ENCODE results near the gene LRRC4B. TPM values are rescaled to one million over a fixed set of nuclear protein-coding genes. Genes with fewer than 3 reads are reported as not detected.

LRRC4B gene
- total and polyA plus RNA-seq, 7 donors: 0.23 to 2.8 (median 2.4) TPM; not detected in 1

DNA sequence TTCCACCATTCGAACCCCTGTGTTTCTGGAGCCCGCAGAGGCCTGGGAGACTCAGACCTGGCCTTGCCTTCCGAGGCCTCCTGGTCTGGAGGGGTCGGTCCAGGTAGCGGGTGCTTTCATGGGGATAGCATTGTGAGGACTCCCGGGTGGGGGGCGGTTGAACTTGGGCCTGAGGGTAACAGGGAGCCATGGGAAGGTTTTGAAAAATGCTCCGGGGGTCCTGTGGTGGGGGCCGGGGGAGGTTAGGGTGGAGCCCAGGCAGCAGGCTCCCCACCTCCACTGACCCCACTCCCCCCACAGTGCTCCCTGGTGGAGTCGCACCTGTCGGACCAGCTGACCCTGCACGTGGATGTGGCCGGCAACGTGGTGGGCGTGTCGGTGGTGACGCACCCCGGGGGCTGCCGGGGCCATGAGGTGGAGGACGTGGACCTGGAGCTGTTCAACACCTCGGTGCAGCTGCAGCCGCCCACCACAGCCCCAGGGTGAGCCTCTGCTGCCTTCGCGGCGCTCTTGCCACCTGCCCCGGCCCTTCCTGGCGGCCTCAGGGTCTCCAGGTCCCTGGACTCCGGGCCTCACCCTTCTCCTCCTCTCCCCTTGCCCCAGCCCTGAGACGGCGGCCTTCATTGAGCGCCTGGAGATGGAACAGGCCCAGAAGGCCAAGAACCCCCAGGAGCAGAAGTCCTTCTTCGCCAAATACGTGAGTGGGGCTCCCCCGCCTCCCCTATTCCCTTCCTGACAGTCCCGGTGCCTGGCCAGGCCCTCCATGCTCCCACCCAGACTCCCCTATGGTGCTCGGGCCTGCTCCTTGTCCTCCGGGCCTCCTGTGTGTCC, 87.7 kb downstream of the LRRC4B start:
- peaks cover 0 to 26% (median 15%) of the 10 kb centered on the region in 4 donors for H3K4me1 ChIP-seq
- H3K9me3 ChIP-seq: no peaks in the 10 kb centered on the region
- intact Hi-C loops (cut with DNase I): no loop called here
- H3K27ac ChIP-seq: no peak overlapping the region
- no peak overlapping the region for H3K4me3 ChIP-seq
- TF ChIP-seq EP300 (IDR thresholded peaks at IDR 0.05): no peak
- TF ChIP-seq POLR2AphosphoS5 (IDR thresholded peaks at IDR 0.05): no peak
- TF ChIP-seq, protein P1, sequence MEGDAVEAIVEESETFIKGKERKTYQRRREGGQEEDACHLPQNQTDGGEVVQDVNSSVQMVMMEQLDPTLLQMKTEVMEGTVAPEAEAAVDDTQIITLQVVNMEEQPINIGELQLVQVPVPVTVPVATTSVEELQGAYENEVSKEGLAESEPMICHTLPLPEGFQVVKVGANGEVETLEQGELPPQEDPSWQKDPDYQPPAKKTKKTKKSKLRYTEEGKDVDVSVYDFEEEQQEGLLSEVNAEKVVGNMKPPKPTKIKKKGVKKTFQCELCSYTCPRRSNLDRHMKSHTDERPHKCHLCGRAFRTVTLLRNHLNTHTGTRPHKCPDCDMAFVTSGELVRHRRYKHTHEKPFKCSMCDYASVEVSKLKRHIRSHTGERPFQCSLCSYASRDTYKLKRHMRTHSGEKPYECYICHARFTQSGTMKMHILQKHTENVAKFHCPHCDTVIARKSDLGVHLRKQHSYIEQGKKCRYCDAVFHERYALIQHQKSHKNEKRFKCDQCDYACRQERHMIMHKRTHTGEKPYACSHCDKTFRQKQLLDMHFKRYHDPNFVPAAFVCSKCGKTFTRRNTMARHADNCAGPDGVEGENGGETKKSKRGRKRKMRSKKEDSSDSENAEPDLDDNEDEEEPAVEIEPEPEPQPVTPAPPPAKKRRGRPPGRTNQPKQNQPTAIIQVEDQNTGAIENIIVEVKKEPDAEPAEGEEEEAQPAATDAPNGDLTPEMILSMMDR (IDR thresholded peaks at IDR 0.05): no peak
- no peak for TF ChIP-seq POLR2A (IDR thresholded peaks at IDR 0.05)
- no peak for DNase-seq
- no peaks in the 10 kb centered on the region for H3K27me3 ChIP-seq
- peaks cover 12 to 64% (median 18%) of the 10 kb centered on the region in 4 donors for H3K36me3 ChIP-seq
- 91 to 94% methylated on average over 37 of the region's 37 CpGs for WGBS, 2 donors

DNA sequence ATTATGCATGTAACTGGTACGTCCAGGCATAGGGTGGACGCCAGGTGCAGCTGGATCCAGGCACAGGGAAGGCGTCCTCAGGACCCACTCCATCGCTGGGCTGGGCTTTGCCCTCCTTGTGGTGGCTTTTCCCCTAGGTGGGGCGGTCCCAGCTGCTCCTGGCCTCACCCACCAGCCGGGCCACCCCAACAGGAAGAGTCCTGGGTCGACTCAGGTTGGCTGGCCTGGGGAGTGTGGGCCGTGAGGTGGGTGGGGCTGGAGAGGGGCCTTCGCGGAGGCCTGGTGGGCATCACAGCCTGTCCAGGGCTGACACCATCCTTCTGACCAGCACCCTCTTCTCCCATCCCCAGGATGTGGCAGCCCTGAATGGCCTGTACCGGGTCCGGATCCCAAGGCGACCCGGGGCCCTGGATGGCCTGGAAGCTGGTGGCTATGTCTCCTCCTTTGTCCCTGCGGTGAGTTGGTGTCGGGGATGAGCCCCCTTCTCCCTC, 88.4 kb downstream of the LRRC4B start:
- Histone ChIP-seq H3K36me3 (peaks cover 12 to 58% (median 18%) of the 10 kb centered on the region in 4 donors), H3K27ac (no peak overlapping the region), H3K27me3 (no peaks in the 10 kb centered on the region), H3K4me1 (peaks cover 0 to 26% (median 15%) of the 10 kb centered on the region in 4 donors), H3K4me3 (no peak overlapping the region), H3K9me3 (no peaks in the 10 kb centered on the region)
- DNase-seq: no peak
- TF ChIP-seq, protein P1 (IDR thresholded peaks at IDR 0.05): no peak
- no peak for TF ChIP-seq POLR2A (IDR thresholded peaks at IDR 0.05)
- no peak for TF ChIP-seq EP300 (IDR thresholded peaks at IDR 0.05)
- TF ChIP-seq POLR2AphosphoS5 (IDR thresholded peaks at IDR 0.05): no peak
- WGBS, 2 donors: 94 to 96% methylated on average over 16 of the region's 16 CpGs
- intact Hi-C loops (cut with DNase I): no loop called here

DNA sequence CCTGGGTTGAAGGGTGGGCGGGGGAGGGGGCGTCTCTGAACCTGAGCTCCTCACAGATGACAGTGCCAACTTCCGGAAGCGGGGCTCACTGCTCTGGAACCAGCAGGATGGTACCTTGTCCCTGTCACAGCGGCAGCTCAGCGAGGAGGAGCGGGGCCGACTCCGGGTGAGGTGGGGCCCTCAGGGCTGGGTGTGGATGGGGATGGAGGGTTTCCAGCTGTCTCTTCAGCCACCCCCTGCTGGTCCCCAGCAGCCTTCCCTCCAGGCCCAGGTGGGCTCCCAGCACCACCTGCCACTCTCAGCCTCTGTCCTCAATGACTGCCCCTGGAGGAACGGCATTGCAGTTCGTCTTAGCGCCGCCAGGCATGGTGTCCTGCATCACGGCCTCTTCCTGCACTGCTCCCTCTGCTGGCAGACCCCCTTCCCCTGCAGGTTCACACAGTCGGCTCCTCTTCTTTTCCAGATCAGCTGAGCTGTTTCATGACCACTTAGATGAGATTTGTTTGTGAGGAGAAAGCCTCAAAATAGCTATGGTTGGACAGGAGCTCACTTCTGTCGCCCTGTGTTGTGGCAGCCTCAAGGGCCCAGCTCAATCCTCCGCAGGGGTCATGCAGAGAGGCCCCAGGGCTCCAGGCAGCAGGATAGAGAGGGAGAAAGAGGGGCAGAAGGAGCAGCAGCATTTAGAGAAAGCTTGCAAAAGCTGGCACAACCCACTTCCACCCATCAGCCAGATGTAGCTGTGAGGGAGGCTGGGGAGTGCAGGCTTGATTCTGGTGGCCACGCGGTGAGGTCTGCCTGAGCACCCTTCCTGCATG, 89.1 kb downstream of the LRRC4B start:
- DNase-seq: no peak
- Histone ChIP-seq H3K4me1 (peaks cover 0 to 26% (median 15%) of the 10 kb centered on the region in 4 donors), H3K4me3 (no peak overlapping the region), H3K36me3 (peaks cover 12 to 55% (median 18%) of the 10 kb centered on the region in 4 donors), H3K27me3 (no peaks in the 10 kb centered on the region), H3K9me3 (no peaks in the 10 kb centered on the region), H3K27ac (no peak overlapping the region)
- WGBS, 2 donors: 91 to 94% methylated on average over 19 of the region's 19 CpGs
- TF ChIP-seq POLR2A (IDR thresholded peaks at IDR 0.05): no peak
- TF ChIP-seq, protein P1 (IDR thresholded peaks at IDR 0.05): peak in 1 of 4 experiments; percentile 17
- intact Hi-C loops (cut with DNase I): no loop called here

DNA sequence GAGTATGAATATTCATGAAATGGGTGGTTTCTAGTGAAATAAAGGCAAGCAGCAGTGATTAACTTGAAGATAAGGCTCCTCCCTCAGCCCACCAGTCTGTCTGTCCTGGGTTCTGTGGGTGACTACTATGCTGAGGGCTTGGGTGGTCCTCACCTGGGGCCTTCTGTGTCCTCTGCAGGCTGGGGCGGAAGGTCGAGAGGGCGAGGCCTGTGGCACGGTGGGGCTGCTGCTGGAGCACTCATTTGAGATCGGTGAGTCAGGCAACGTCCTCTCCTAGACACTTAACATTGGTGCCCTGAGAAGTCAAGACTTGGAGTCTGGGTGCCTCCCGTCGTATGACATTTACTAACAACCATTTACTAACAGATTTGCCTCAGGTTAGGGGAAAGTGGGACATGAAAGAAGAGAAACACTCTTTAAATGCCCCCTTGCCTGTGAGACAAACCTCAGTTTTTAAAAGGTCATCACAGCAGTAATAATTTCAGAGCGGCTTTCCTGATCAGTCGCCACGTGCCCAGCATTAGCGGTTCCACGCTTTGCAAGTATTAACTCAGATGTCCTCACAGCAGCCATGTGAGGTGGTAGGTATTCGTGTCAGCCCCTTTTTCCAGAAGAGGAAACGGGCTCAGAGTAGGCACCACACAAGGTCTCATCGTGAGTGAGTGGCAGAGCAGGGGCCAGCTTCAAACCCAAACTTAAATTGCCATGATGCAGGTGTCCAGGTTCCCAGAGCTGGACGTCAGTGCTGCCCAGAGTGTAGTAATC, 90.3 kb downstream of the LRRC4B start:
- H3K4me1 ChIP-seq: peaks cover 0 to 26% (median 15%) of the 10 kb centered on the region in 4 donors
- H3K27me3 ChIP-seq: no peaks in the 10 kb centered on the region
- no peak for DNase-seq
- WGBS, 2 donors: 96 to 97% methylated on average over 17 of the region's 17 CpGs
- intact Hi-C loops (cut with DNase I): loop anchor here (2.0 kb wide), 1 partner anchor 101 kb away; the partner anchor contains the start of gene NR1H2
- H3K9me3 ChIP-seq: no peaks in the 10 kb centered on the region
- TF ChIP-seq POLR2A (IDR thresholded peaks at IDR 0.05) (no peak), EP300 (IDR thresholded peaks at IDR 0.05) (no peak), POLR2AphosphoS5 (IDR thresholded peaks at IDR 0.05) (no peak)
- TF ChIP-seq, protein P1 (IDR thresholded peaks at IDR 0.05): no peak
- peaks cover 12 to 46% (median 18%) of the 10 kb centered on the region in 4 donors for H3K36me3 ChIP-seq
- no peak overlapping the region for H3K4me3 ChIP-seq
- H3K27ac ChIP-seq: no peak overlapping the region

Data from sigmoid colon (tissue), 7 donors.